GM19023 (cell line): Measurements from ENCODE around the gene MEIS3.
"Not testable (repeated sequence)": the region's sequence is repeated elsewhere in the genome, so short reads cannot be mapped to it uniquely, and the experiment has no call there.

Experiments used
- ATAC-seq: cut with Tn5 transposase; IDR thresholded peaks from one replicate; pipeline ENCODE4 v1.9.1; 2021; ENCODE audit warnings: mild to moderate bottlenecking, moderate library complexity; ENCODE audit not compliant: unreplicated experiment

Gene MEIS3

GRCh38 chr19:47388721-47389120, 30.6 kb downstream of the MEIS3 start:
- not testable (repeated sequence) for ATAC-seq

GRCh38 chr19:47387623-47388022, 31.7 kb downstream of the MEIS3 start:
- ATAC-seq = not testable (repeated sequence)

- ATAC-seq = not testable (repeated sequence)
Observed at GRCh38 chr19:47386582-47386981, 32.7 kb downstream of the MEIS3 start.

GRCh38 chr19:47384533-47384932, 34.8 kb downstream of the MEIS3 start:
- ATAC-seq = not testable (repeated sequence)

- ATAC-seq = not testable (repeated sequence)
Observed at GRCh38 chr19:47383890-47384289, 35.4 kb downstream of the MEIS3 start.

GRCh38 chr19:47381653-47382279, 37.6 kb downstream of the MEIS3 start:
- no peak for ATAC-seq

- ATAC-seq = no peak
Observed at GRCh38 chr19:47381121-47381520, 38.2 kb downstream of the MEIS3 start.

- no peak for ATAC-seq
Observed at GRCh38 chr19:47380559-47380958, 38.8 kb downstream of the MEIS3 start.

- no peak for ATAC-seq
Observed at GRCh38 chr19:47379381-47379938, 39.9 kb downstream of the MEIS3 start.

GRCh38 chr19:47378246-47378645, 41.1 kb downstream of the MEIS3 start:
- no peak for ATAC-seq

- no peak for ATAC-seq
Observed at GRCh38 chr19:47377801-47378200, 41.5 kb downstream of the MEIS3 start.

- ATAC-seq = no peak
Observed at GRCh38 chr19:47377208-47377701, 42.1 kb downstream of the MEIS3 start.

- ATAC-seq = no peak
Observed at GRCh38 chr19:47376589-47377144, 42.7 kb downstream of the MEIS3 start.

GRCh38 chr19:47375694-47376588, 43.4 kb downstream of the MEIS3 start:
- ATAC-seq = no peak

GRCh38 chr19:47374876-47375693, 44.2 kb downstream of the MEIS3 start:
- ATAC-seq = no peak

GRCh38 chr19:47373246-47374240, 45.8 kb downstream of the MEIS3 start:
- no peak for ATAC-seq

GRCh38 chr19:47372603-47373002, 46.7 kb downstream of the MEIS3 start:
- no peak for ATAC-seq

GRCh38 chr19:47371261-47371660, 48.1 kb downstream of the MEIS3 start:
- no peak for ATAC-seq

GRCh38 chr19:47370045-47370611, 49.2 kb downstream of the MEIS3 start:
- no peak for ATAC-seq
